Endothelial cell (in vitro differentiated cells): Measurements from ENCODE around the gene UGT1A8. TPM values are rescaled to one million over a fixed set of nuclear protein-coding genes. Genes with fewer than 3 reads are reported as not detected.

ENCODE experiments used
- DNase-seq: peaks from one replicate; pipeline ENCODE4 v3.0.0; 2021; ENCODE audit warnings: low spot score
- H3K27ac Mint-ChIP-seq: one replicate; pipeline ENCODE4 v1.8.0; 2021; ENCODE audit warnings: mixed read lengths, inconsistent platforms; ENCODE audit not compliant: unreplicated experiment
- H3K27me3 Mint-ChIP-seq: one replicate; pipeline ENCODE4 v1.8.0; 2021; ENCODE audit warnings: mild to moderate bottlenecking, moderate library complexity, mixed read lengths, inconsistent platforms; ENCODE audit not compliant: unreplicated experiment
- H3K36me3 Mint-ChIP-seq: one replicate; pipeline ENCODE4 v1.8.0; 2021; ENCODE audit warnings: mild to moderate bottlenecking, low read depth, mixed read lengths, inconsistent platforms; ENCODE audit not compliant: unreplicated experiment
- H3K4me1 Mint-ChIP-seq: one replicate; pipeline ENCODE4 v1.8.0; 2021; ENCODE audit warnings: mild to moderate bottlenecking, mixed read lengths, inconsistent platforms; ENCODE audit not compliant: unreplicated experiment
- H3K4me3 Mint-ChIP-seq: one replicate; pipeline ENCODE4 v1.8.0; 2021; ENCODE audit warnings: mild to moderate bottlenecking, mixed read lengths, inconsistent platforms; ENCODE audit not compliant: unreplicated experiment
- H3K9me3 Mint-ChIP-seq: one replicate; pipeline ENCODE4 v1.8.0; 2021; ENCODE audit warnings: mixed read lengths, inconsistent platforms; ENCODE audit not compliant: unreplicated experiment
- CTCF ChIP-seq: fragments of 200-600 bp; sonication (generic); IDR thresholded peaks from one replicate; pipeline ENCODE4 v1.5.0; 2021; ENCODE audit warnings: antibody characterized with exemption; ENCODE audit not compliant: unreplicated experiment
- total RNA-seq: library from RNA; stranded (reverse); fragmentation: NEBNext Ultra II Directional; extraction: Animal tissue kit (Norgen Biotek cat#: 25700); gene quantifications from one replicate; pipeline ENCODE4 v1.2.1, GENCODE V29; 2021; ENCODE audit not compliant: unreplicated experiment

UGT1A8 gene
- total RNA-seq, 1 donor from 2014 or later: not detected

- H3K36me3 Mint-ChIP-seq: no peaks in the 10 kb centered on the region
- H3K4me3 Mint-ChIP-seq: no peak overlapping the region
Observed at GRCh38 chr2:233684640-233685039, 67.2 kb downstream of the UGT1A8 start.

GRCh38 chr2:233686928-233687327 lies 69.5 kb downstream of the UGT1A8 start:
- Mint-ChIP-seq H3K9me3 (no peaks in the 10 kb centered on the region), H3K4me3 (no peak overlapping the region), H3K27me3 (no peaks in the 10 kb centered on the region), H3K27ac (no peak overlapping the region), H3K36me3 (no peaks in the 10 kb centered on the region), H3K4me1 (peaks cover 3% of the 10 kb centered on the region)
- DNase-seq: no peak
- no peak for TF ChIP-seq CTCF

More at GRCh38 chr2:233684640-233685039, 67.2 kb downstream of the UGT1A8 start:
- no peaks in the 10 kb centered on the region for H3K9me3 Mint-ChIP-seq
- DNase-seq: no peak
- no peak overlapping the region for H3K27ac Mint-ChIP-seq
- no peaks in the 10 kb centered on the region for H3K27me3 Mint-ChIP-seq
- no peak for TF ChIP-seq CTCF
- peaks cover 3% of the 10 kb centered on the region for H3K4me1 Mint-ChIP-seq

- Mint-ChIP-seq H3K9me3 (no peaks in the 10 kb centered on the region), H3K4me1 (peaks cover 3% of the 10 kb centered on the region), H3K27me3 (no peaks in the 10 kb centered on the region), H3K27ac (no peak overlapping the region), H3K4me3 (no peak overlapping the region), H3K36me3 (no peaks in the 10 kb centered on the region)
- DNase-seq: no peak
- TF ChIP-seq CTCF: no peak
Observed at GRCh38 chr2:233688341-233688740, 70.9 kb downstream of the UGT1A8 start.

GRCh38 chr2:233689031-233689430 lies 71.6 kb downstream of the UGT1A8 start:
- peaks cover 3% of the 10 kb centered on the region for H3K4me1 Mint-ChIP-seq
- H3K27ac Mint-ChIP-seq: no peak overlapping the region
- H3K27me3 Mint-ChIP-seq: no peaks in the 10 kb centered on the region
- no peaks in the 10 kb centered on the region for H3K9me3 Mint-ChIP-seq
- no peak for TF ChIP-seq CTCF
- H3K4me3 Mint-ChIP-seq: no peak overlapping the region
- no peak for DNase-seq
- H3K36me3 Mint-ChIP-seq: no peaks in the 10 kb centered on the region

- Mint-ChIP-seq H3K4me1 (peaks cover 3% of the 10 kb centered on the region), H3K27ac (no peak overlapping the region), H3K36me3 (no peaks in the 10 kb centered on the region), H3K4me3 (no peak overlapping the region), H3K9me3 (no peaks in the 10 kb centered on the region), H3K27me3 (no peaks in the 10 kb centered on the region)
- TF ChIP-seq CTCF: no peak
- DNase-seq: no peak
Observed at GRCh38 chr2:233689501-233689900, 72.1 kb downstream of the UGT1A8 start.
